Measurements from ENCODE around the gene ABHD8.

ABHD8 gene

DNA sequence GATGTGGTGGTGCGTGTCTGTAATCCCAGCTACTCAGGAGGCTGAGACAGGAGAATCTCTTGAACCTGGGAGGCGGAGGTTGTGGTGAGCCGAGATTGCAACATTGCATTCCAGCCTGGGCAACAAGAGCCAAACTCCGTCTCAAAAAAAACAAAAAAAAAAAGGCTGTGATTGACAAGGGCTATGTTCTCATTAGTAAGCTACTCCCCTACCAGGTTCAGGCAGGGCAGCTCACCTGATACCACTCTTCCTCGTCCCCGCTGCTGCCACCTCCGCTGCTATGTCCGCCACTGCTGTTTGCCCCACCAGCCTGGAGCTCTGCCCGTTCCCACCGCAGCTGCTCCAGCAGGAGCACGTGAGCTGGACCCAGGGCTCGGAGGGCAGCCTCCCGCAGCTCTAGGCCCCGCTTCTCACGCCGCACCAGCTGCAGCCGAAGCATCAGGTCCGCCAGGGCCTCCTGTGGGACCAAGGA, 48.0 kb downstream of the ABHD8 start:
- no peak for DNase-seq (ENCODE audit: low read depth)
- no peak for TF ChIP-seq POLR2A (IDR thresholded peaks at IDR 0.05; ENCODE audit: extremely low read depth, insufficient read length)
- no peak overlapping the region for H3K4me3 ChIP-seq (ENCODE audit: low read depth, low read length)

- no peak overlapping the region for H3K4me3 ChIP-seq (ENCODE audit: low read depth, low read length)
- DNase-seq (ENCODE audit: low read depth), result peak; percentile 60
- TF ChIP-seq CTCF (IDR thresholded peaks at IDR 0.05; ENCODE audit: low read depth, low read length) (no peak), MYC (IDR thresholded peaks at IDR 0.05; ENCODE audit: low read depth, low read length) (no peak), POLR2A (IDR thresholded peaks at IDR 0.05; ENCODE audit: extremely low read depth, insufficient read length) (no peak)
- TF ChIP-seq, protein P1, sequence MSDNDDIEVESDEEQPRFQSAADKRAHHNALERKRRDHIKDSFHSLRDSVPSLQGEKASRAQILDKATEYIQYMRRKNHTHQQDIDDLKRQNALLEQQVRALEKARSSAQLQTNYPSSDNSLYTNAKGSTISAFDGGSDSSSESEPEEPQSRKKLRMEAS (IDR thresholded peaks at IDR 0.05; ENCODE audit: low read depth, low read length), result no peak
These were observed 48.6 kb downstream of the ABHD8 start for GRCh38 chr19:17254636-17255035.

DNA sequence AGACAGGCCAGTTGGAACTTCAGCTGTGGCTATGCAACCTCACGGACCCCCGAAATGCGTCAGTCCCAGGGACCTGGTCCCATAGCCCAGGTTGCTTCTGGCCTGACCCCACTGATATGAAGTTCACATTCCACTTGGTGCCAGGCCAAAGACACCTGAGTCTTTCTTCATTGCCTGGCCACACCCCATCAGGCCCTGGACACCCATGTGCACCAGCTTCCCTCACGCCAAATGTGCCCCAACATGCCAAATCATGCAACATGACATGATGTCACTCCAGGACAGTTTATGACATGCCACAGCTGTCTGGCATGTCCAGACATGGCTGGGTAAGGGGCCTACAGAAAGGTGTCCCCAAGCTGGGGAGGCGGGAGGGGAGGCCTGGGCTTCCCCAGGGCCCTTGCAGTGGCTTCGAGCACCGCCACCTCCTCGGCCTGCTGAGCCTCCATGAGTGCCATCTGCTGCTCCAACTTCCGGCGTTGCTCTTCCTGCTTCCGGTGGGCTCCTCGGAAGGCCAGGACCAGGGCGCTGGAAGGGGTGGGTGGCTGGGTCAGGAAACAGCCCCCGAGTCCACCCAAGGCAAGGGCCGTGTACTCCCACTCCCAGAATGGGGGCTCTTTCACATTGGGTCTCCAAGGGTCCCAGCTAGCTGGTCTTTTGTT, 53.2 kb downstream of the ABHD8 start:
- DNase-seq (ENCODE audit: low read depth), result no peak
- TF ChIP-seq, protein P1 (IDR thresholded peaks at IDR 0.05; ENCODE audit: low read depth, low read length), result no peak
- TF ChIP-seq MYC (IDR thresholded peaks at IDR 0.05; ENCODE audit: low read depth, low read length) (no peak), POLR2A (IDR thresholded peaks at IDR 0.05; ENCODE audit: extremely low read depth, insufficient read length) (no peak), CTCF (IDR thresholded peaks at IDR 0.05; ENCODE audit: low read depth, low read length) (no peak)
- H3K4me3 ChIP-seq (ENCODE audit: low read depth, low read length), result no peak overlapping the region

- DNase-seq (ENCODE audit: low read depth), result no peak
- no peak overlapping the region for H3K4me3 ChIP-seq (ENCODE audit: low read depth, low read length)
- no peak for TF ChIP-seq POLR2A (IDR thresholded peaks at IDR 0.05; ENCODE audit: extremely low read depth, insufficient read length)
- TF ChIP-seq, protein P1 (IDR thresholded peaks at IDR 0.05; ENCODE audit: low read depth, low read length), result no peak
- TF ChIP-seq CTCF (IDR thresholded peaks at IDR 0.05; ENCODE audit: low read depth, low read length), result no peak
These were observed 55.0 kb downstream of the ABHD8 start for GRCh38 chr19:17248011-17248776.

DNA sequence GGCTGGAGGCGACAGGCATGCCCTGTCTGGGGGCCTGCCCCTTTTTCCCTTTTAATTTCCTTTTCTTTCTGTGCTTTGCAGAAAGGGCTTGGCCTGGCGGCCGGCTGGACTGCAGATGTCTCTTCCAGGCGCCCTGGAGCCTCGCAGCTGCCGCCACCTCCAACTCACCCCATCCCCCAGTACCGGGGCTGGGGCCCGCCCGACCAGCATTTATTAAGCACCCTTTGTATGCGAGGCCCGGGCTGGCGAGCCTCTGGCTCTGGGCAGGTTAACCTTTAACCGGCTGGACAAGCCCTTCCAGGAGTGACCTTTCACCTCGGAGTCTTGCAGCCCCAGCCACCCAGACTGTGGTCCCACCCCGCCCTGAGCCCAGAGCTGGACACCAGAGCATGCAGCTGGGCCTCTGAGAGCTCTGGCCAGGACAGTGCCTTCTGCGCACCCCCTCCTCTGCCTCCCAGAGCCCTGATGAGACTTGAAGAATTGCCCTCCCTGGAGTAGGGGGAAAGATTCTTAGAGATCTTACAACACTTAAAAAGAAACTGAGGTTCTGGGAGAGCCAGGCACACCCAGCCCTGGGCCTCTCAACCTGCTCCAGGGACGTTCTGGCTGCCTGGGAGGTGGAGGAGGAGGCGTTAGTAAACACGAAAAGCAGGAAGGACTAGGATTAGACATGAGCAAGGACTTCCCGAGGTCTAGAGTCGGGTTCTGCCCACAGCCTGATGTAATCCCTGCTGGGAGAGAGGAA, 56.4 kb downstream of the ABHD8 start:
- TF ChIP-seq, protein P1 (IDR thresholded peaks at IDR 0.05; ENCODE audit: low read depth, low read length), result no peak
- TF ChIP-seq POLR2A (IDR thresholded peaks at IDR 0.05; ENCODE audit: extremely low read depth, insufficient read length) (no peak), MYC (IDR thresholded peaks at IDR 0.05; ENCODE audit: low read depth, low read length) (no peak), CTCF (IDR thresholded peaks at IDR 0.05; ENCODE audit: low read depth, low read length) (no peak)
- peak overlapping the region; percentile 40 for H3K4me3 ChIP-seq (ENCODE audit: low read depth, low read length)
- no peak for DNase-seq (ENCODE audit: low read depth)

DNA sequence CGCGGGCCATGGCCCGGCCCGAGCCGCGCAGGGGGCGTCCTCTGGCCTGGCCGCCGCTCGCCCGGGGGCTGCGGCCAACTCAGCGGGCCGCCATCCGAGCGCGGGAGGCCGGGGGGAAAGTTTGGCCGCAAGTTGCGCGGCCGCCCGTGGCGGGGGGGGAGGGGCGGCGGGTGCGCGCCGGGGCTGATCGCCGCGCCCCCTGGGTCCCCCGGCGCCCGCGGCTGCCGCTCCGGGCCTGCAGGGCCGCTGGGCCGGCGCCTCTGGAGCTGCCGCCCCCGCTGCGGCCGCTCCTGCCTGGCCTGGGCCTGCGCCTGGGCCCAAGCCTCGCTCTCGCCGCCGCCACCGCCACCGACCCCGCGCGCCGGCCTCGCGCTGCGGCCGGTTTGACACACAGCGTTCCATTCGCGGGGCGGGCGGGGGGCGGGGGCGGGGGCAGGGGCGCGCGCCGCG, 57.7 kb downstream of the ABHD8 start, which contains the start of gene NR2F6:
Gene NR2F6, minus strand, starts transcription at position 385 of the 450 bp plus-strand sequence. CDS start 699 bp downstream, outside the sequence.
- H3K4me3 ChIP-seq (ENCODE audit: low read depth, low read length), result peak within 1 kb of the TSS; percentile 40
- DNase-seq (ENCODE audit: low read depth), result no peak
- no peak for TF ChIP-seq CTCF (IDR thresholded peaks at IDR 0.05; ENCODE audit: low read depth, low read length)
- TF ChIP-seq, protein P1 (IDR thresholded peaks at IDR 0.05; ENCODE audit: low read depth, low read length), result no peak
- TF ChIP-seq POLR2A (IDR thresholded peaks at IDR 0.05; ENCODE audit: extremely low read depth, insufficient read length), result no peak
- TF ChIP-seq MYC (IDR thresholded peaks at IDR 0.05; ENCODE audit: low read depth, low read length), result no peak

All from NB4 (cell line).